Astrocyte of the spinal cord (primary cell): ENCODE results near the gene MTAP.
A peak's percentile ranks its signal among the peaks of the same experiment; 100 is the strongest.

Source experiments
- DNase-seq: peaks from one replicate; pipeline ENCODE4 v3.0.0; 2011; ENCODE audit warnings: low read depth, low spot score
- H3K4me3 ChIP-seq: 2 replicates; pipeline ENCODE4 v1.5.1; 2011; ENCODE audit warnings: low read depth, mild to moderate bottlenecking, low read length, moderate library complexity
- in situ Hi-C: cut with HindIII; loops from 2 replicates; pipeline ENCODE4 v1.10.0; 2017; ENCODE audit warnings: low sequenced_read_pairs
- TF ChIP-seq, protein P1 (sequence below): IDR thresholded peaks from 2 replicates; pipeline ENCODE4 v1.5.1; 2012; ENCODE audit warnings: low read depth, mild to moderate bottlenecking, low read length, inconsistent platforms

MTAP gene

DNA sequence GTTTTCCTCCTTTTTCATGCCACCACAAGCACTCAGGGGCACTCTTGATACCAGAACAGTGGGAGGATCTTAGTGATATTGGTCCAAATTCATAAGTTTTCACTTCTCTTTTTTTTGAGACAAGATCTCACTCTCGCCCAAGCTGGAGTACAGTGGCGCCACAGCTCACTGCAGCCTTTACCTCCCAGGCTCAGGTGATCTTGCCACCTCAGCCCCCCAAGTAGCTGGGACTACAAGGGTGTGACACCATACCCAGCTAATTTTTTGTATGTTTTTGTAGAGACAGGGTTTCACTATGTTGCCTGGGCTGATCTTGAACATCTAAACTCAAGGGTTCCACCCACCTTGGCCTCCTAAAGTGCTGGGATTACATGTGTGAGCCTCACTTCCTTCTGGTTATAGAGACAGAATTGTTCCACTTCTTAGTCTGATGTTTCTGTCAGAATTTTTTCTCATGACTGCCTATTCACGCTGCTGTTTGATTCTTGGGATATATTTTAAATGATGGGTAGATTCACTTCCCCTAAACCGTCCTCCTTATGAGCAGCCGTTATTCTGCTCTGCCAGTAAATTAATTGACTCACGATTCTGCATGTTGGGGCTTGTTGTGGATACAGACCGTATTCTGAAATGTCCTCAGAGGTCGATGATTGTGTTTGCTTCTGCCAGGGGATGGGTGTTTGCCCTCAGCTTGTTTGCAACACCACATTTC is 30.8 kb downstream of the MTAP start:
- in situ Hi-C loops = no loop called here
- TF ChIP-seq, protein P1, sequence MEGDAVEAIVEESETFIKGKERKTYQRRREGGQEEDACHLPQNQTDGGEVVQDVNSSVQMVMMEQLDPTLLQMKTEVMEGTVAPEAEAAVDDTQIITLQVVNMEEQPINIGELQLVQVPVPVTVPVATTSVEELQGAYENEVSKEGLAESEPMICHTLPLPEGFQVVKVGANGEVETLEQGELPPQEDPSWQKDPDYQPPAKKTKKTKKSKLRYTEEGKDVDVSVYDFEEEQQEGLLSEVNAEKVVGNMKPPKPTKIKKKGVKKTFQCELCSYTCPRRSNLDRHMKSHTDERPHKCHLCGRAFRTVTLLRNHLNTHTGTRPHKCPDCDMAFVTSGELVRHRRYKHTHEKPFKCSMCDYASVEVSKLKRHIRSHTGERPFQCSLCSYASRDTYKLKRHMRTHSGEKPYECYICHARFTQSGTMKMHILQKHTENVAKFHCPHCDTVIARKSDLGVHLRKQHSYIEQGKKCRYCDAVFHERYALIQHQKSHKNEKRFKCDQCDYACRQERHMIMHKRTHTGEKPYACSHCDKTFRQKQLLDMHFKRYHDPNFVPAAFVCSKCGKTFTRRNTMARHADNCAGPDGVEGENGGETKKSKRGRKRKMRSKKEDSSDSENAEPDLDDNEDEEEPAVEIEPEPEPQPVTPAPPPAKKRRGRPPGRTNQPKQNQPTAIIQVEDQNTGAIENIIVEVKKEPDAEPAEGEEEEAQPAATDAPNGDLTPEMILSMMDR = no peak
- DNase-seq = no peak
- no peak overlapping the region for H3K4me3 ChIP-seq

DNA sequence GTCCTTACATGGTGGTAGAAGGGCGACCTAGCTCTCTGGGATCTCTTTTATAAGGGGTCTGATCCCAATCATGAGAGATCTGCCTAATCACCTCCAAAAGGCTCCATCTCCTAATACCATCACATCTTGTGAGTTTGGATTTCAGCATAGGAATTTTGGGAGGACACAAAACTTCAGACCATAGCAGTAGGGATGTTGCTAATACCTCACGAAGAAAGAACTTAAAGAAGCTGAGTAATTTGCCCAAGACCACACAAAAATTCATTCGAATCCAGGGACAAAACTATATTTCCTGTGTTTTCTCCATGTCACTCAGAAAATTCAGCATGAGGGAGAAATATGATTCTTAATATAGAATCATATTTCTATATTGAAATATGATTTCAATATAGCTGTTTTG is 32.7 kb downstream of the MTAP start:
- DNase-seq = no peak

DNA sequence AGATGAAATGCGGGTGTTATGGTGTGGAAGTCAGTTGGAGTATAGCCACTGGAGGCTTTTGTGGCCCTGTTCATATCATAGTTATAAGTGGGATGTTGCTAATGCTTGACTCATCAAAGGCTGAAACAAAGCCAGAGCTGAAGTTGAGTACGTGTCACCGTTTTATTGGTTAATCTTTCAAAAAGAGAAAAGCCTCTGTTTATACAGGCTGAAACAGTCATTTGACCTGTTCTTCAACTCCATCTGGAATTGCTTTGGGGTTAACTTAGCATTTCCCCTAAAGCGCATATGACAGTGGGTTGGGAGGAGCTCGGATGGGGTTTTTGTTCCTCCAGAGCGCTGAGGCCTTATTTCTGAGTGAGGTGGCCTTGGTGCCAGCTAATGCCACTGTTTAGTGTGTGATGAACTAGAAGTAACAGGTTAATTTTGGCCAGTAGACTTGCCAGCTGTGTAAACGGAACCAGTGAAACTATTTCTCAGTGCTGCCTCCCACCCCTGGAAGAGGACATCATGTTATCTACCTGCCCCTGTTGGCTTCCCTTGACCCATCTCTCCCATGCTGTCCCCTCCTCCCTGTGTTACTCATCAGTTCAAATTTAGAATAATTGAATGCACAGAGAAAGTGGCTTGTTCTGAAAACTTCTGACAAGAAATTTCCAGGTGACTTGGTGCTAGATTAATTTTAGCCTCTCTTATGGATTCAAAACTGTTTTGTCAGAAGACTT is 34.2 kb downstream of the MTAP start:
- no peak overlapping the region for H3K4me3 ChIP-seq
- in situ Hi-C loops = no loop called here
- DNase-seq = peak; percentile 100

More for the DNA sequence above, 32.7 kb downstream of the MTAP start:
- TF ChIP-seq, protein P1 = no peak
- in situ Hi-C loops = no loop called here
- no peak overlapping the region for H3K4me3 ChIP-seq

DNA sequence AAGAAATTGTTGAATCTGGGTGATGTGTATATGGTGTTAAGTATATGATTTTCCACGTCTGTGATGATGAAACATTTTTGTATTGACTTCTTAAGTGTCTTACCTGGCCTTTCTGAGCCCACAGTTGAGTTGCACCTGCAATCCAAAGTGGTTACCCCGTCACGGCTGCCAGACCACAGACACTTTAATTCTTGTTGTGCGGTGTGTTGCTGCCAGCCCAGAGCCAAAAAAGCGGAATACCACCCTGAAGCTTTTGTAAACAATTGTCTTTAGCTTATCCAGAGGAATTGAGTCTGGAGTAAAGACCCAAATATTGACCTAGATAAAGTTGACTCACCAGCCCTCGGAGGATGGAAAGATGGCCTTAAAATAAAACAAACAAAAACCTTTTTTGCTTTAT is 35.1 kb downstream of the MTAP start:
- DNase-seq = no peak
- TF ChIP-seq, protein P1 = no peak
- in situ Hi-C loops = no loop called here
- no peak overlapping the region for H3K4me3 ChIP-seq

More for the DNA sequence above, 34.2 kb downstream of the MTAP start:
- TF ChIP-seq, protein P1 = no peak

DNA sequence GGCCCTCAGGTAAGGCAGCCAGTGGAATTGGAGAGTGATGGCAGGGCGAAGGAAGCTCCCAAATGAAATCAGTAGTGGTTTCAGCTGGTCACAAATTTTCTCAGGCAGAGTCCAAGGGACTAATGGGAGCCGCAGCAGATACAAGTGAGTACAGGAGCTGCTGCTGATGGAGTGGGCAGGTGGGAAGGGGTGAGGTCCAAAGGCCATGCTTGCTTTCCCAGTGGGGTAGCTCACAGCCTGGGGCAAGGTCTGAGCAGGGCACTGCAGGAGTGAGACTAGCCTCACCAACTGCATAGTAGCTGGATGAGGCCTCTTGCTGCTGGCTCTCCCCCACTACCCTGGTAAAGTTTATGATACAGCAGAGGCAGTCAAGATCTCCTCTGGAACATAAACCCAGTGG is 38.2 kb downstream of the MTAP start:
- DNase-seq = no peak
- TF ChIP-seq, protein P1 = no peak
- in situ Hi-C loops = no loop called here
- no peak overlapping the region for H3K4me3 ChIP-seq

DNA sequence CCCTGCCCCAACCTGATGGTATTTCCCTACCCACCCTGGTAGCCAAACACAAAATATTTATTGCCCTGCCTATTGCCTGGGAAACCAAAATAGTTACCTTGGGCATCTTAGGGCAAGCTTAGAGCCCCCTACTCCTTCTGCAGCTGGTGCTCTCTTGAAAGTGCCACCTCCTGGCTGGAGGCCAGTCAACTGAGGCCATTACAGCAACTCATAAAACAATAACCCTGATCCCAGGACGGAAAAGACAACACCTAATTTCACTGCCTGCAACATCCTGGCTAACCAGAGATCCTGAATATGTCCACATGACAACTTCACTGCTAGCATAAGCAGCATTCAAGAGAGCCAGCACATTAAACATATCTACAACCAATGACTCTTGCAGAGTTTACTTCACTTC is 38.7 kb downstream of the MTAP start:
- TF ChIP-seq, protein P1 = no peak
- H3K4me3 ChIP-seq = no peak overlapping the region
- in situ Hi-C loops = no loop called here
- DNase-seq = no peak
